GM18868 (cell line): Measurements from ENCODE around the gene DUSP2.
A peak's percentile ranks its signal among the peaks of the same experiment; 100 is the strongest.
"Not testable (repeated sequence)": the region's sequence is repeated elsewhere in the genome, so short reads cannot be mapped to it uniquely, and the experiment has no call there.

Source experiments
- ATAC-seq: cut with Tn5 transposase; IDR thresholded peaks from one replicate; pipeline ENCODE4 v1.9.1; 2021; ENCODE audit warnings: mild to moderate bottlenecking, moderate library complexity; ENCODE audit not compliant: unreplicated experiment

DUSP2 gene

GRCh38 chr2:96163768-96164429 lies 18.7 kb upstream of the DUSP2 start:
- ATAC-seq, result peak; percentile 62

GRCh38 chr2:96163415-96163767 lies 18.2 kb upstream of the DUSP2 start:
- ATAC-seq, result no peak

GRCh38 chr2:96161898-96162297 lies 16.7 kb upstream of the DUSP2 start:
- no peak for ATAC-seq

GRCh38 chr2:96160366-96160765 lies 15.1 kb upstream of the DUSP2 start:
- ATAC-seq, result not testable (repeated sequence)

- ATAC-seq, result no peak
Measured at GRCh38 chr2:96159084-96159830, 14.0 kb upstream of the DUSP2 start.

- no peak for ATAC-seq
Measured at GRCh38 chr2:96158554-96158940, 13.3 kb upstream of the DUSP2 start.

GRCh38 chr2:96157649-96158553 lies 12.7 kb upstream of the DUSP2 start:
- peak; percentile 71 for ATAC-seq

GRCh38 chr2:96156926-96157648 lies 11.8 kb upstream of the DUSP2 start:
- ATAC-seq, result peak; percentile 31

- no peak for ATAC-seq
Measured at GRCh38 chr2:96156011-96156820, 11.0 kb upstream of the DUSP2 start.

GRCh38 chr2:96154506-96155380 lies 9.5 kb upstream of the DUSP2 start:
- ATAC-seq, result no peak

GRCh38 chr2:96153991-96154431 lies 8.8 kb upstream of the DUSP2 start:
- ATAC-seq, result no peak

- no peak for ATAC-seq
Measured at GRCh38 chr2:96153291-96153713, 8.1 kb upstream of the DUSP2 start.

GRCh38 chr2:96152304-96153161 lies 7.3 kb upstream of the DUSP2 start:
- ATAC-seq, result no peak

- ATAC-seq, result no peak
Measured at GRCh38 chr2:96151595-96152303, 6.5 kb upstream of the DUSP2 start.

- ATAC-seq, result no peak
Measured at GRCh38 chr2:96150791-96151594, 5.8 kb upstream of the DUSP2 start.

- no peak for ATAC-seq
Measured at GRCh38 chr2:96150007-96150640, 4.9 kb upstream of the DUSP2 start.
